Smooth muscle cell (in vitro differentiated cells): Measurements from ENCODE around the gene ZBTB38. TPM values are rescaled to one million over a fixed set of nuclear protein-coding genes. Genes with fewer than 3 reads are reported as not detected.
A peak's percentile ranks its signal among the peaks of the same experiment; 100 is the strongest.

ENCODE experiments used
- DNase-seq: peaks from one replicate; lab custom pipeline; 2025; ENCODE audit not compliant: unreplicated experiment; lab: John Stamatoyannopoulos, UW
- H2AFZ ChIP-seq: fragments of 200-600 bp; sonication (generic); 2 replicates; pipeline ENCODE4 v1.6.0; 2016; ENCODE audit warnings: antibody characterized with exemption, low read depth, mild to moderate bottlenecking
- H3F3A ChIP-seq: fragments of 200-600 bp; sonication (generic); 2 replicates; pipeline ENCODE4 v1.6.0; 2017; ENCODE audit warnings: antibody characterized with exemption, low read depth
- H3K27ac ChIP-seq: fragments of 200-600 bp; sonication (generic); 2 replicates; pipeline ENCODE4 v1.5.1; 2016; ENCODE audit warnings: low read depth, mild to moderate bottlenecking
- H3K27me3 ChIP-seq: fragments of 200-600 bp; sonication (generic); 2 replicates; pipeline ENCODE4 v1.6.1; 2016; ENCODE audit warnings: low read depth, mild to moderate bottlenecking
- H3K36me3 ChIP-seq: fragments of 200-600 bp; sonication (generic); 2 replicates; pipeline ENCODE4 v1.5.1; 2016; ENCODE audit warnings: low read depth
- H3K4me1 ChIP-seq: fragments of 200-600 bp; sonication (generic); 2 replicates; pipeline ENCODE4 v1.5.1; 2016; ENCODE audit warnings: low read depth
- H3K4me2 ChIP-seq: fragments of 200-600 bp; sonication (generic); 2 replicates; pipeline ENCODE4 v1.6.0; 2016; ENCODE audit warnings: mild to moderate bottlenecking
- H3K4me3 ChIP-seq: fragments of 200-600 bp; sonication (generic); 2 replicates; pipeline ENCODE4 v1.5.1; 2016; ENCODE audit warnings: mild to moderate bottlenecking
- H3K79me2 ChIP-seq: fragments of 200-600 bp; sonication (generic); 2 replicates; pipeline ENCODE4 v1.6.0; 2016; ENCODE audit warnings: low read depth, mild to moderate bottlenecking
- H3K9ac ChIP-seq: fragments of 200-600 bp; sonication (generic); 2 replicates; pipeline ENCODE4 v1.6.0; 2016; ENCODE audit warnings: low read depth
- H3K9me3 ChIP-seq: fragments of 200-600 bp; sonication (generic); replicated peaks from 2 replicates; pipeline ENCODE4 v1.5.1; 2016; ENCODE audit warnings: low read depth
- H4K20me1 ChIP-seq: fragments of 200-600 bp; sonication (generic); 2 replicates; pipeline ENCODE4 v1.6.0; 2016; ENCODE audit warnings: low read depth
- CTCF ChIP-seq: fragments of 200-600 bp; sonication (generic); IDR thresholded peaks from 2 replicates; pipeline ENCODE4 v1.5.1; 2017; ENCODE audit warnings: borderline replicate concordance, mild to moderate bottlenecking, antibody characterized with exemption; ENCODE audit not compliant: insufficient read depth, poor library complexity, severe bottlenecking
- WGBS: methylation state at CpG from one replicate; pipeline ENCODE4 v1.1.7; 2016; ENCODE audit warnings: low lambda C conversion rate; 5-methylcytosine and 5-hydroxymethylcytosine counted together
- polyA plus RNA-seq: library from polyadenylated mRNA; unstranded; fragments of >200 nt; fragmentation: Nextera tagmentation; extraction: Ambion mirVana; gene quantifications from 2 replicates; pipeline ENCODE4 v1.2.1, GENCODE V29; 2016
- total RNA-seq: library from RNA; depleted of rRNA; stranded (reverse); fragments of >200 nt; gene quantifications from 2 replicates; pipeline ENCODE4 v1.2.3, GENCODE V29; 2014

Gene ZBTB38
- total and polyA plus RNA-seq, 2 experiments from 2014 or later = 21.7 to 68.0 TPM

- DNase-seq = no peak
- Histone ChIP-seq H3K4me1 (peaks cover 26% of the 10 kb centered on the region), H3K36me3 (peaks cover 9% of the 10 kb centered on the region), H3K27ac (no peak overlapping the region), H3K4me2 (no peak overlapping the region), H3K9ac (no peak overlapping the region), H3K27me3 (no peaks in the 10 kb centered on the region), H2AFZ (no peak overlapping the region), H3K9me3 (no peaks in the 10 kb centered on the region), H3K4me3 (no peak overlapping the region), H3F3A (no peaks in the 10 kb centered on the region), H3K79me2 (peaks cover 6% of the 10 kb centered on the region), H4K20me1 (no peaks in the 10 kb centered on the region)
- no peak for TF ChIP-seq CTCF
- 96% methylated on average over 5 of the region's 5 CpGs for WGBS
Measured at GRCh38 chr3:141390747-141391146, 22.4 kb downstream of the ZBTB38 start.

GRCh38 chr3:141391298-141391990 is 23.1 kb downstream of the ZBTB38 start:
- no peaks in the 10 kb centered on the region for H3K27me3 ChIP-seq
- H2AFZ ChIP-seq = no peak overlapping the region
- H4K20me1 ChIP-seq = no peaks in the 10 kb centered on the region
- no peak overlapping the region for H3K4me2 ChIP-seq
- no peak for TF ChIP-seq CTCF
- H3K9ac ChIP-seq = no peak overlapping the region
- 82% methylated on average over 4 of the region's 4 CpGs for WGBS
- no peaks in the 10 kb centered on the region for H3K9me3 ChIP-seq
- no peak for DNase-seq
- peaks cover 5% of the 10 kb centered on the region for H3K79me2 ChIP-seq
- no peak overlapping the region for H3K4me3 ChIP-seq
- peak overlapping the region; percentile 42 for H3K27ac ChIP-seq
- no peaks in the 10 kb centered on the region for H3F3A ChIP-seq
- H3K4me1 ChIP-seq = peaks cover 26% of the 10 kb centered on the region
- H3K36me3 ChIP-seq = peaks cover 16% of the 10 kb centered on the region

- Histone ChIP-seq H3K27me3 (no peaks in the 10 kb centered on the region), H3K4me3 (no peak overlapping the region), H3K36me3 (peaks cover 19% of the 10 kb centered on the region), H3K9me3 (no peaks in the 10 kb centered on the region), H4K20me1 (no peaks in the 10 kb centered on the region), H2AFZ (no peak overlapping the region), H3K4me1 (peaks cover 26% of the 10 kb centered on the region), H3K4me2 (no peak overlapping the region), H3F3A (no peaks in the 10 kb centered on the region), H3K9ac (no peak overlapping the region), H3K27ac (peak overlapping the region; percentile 42), H3K79me2 (no peaks in the 10 kb centered on the region)
- no peak for DNase-seq
- WGBS = 25% methylated on average over 4 of the region's 4 CpGs
- TF ChIP-seq CTCF = no peak
Measured at GRCh38 chr3:141391991-141392316, 23.6 kb downstream of the ZBTB38 start.

- Histone ChIP-seq H3K36me3 (peaks cover 20% of the 10 kb centered on the region), H3K9ac (no peak overlapping the region), H3K9me3 (no peaks in the 10 kb centered on the region), H3F3A (no peaks in the 10 kb centered on the region), H2AFZ (no peak overlapping the region), H3K79me2 (no peaks in the 10 kb centered on the region), H3K27ac (peak overlapping the region; percentile 22), H3K4me1 (peaks cover 26% of the 10 kb centered on the region), H3K4me2 (no peak overlapping the region), H3K4me3 (no peak overlapping the region), H4K20me1 (no peaks in the 10 kb centered on the region), H3K27me3 (no peaks in the 10 kb centered on the region)
- no peak for DNase-seq
- 93% methylated on average over 5 of the region's 5 CpGs for WGBS
- no peak for TF ChIP-seq CTCF
Measured at GRCh38 chr3:141392416-141392815, 24.1 kb downstream of the ZBTB38 start.
